ENCODE data around the gene FRMPD4.

DNA sequence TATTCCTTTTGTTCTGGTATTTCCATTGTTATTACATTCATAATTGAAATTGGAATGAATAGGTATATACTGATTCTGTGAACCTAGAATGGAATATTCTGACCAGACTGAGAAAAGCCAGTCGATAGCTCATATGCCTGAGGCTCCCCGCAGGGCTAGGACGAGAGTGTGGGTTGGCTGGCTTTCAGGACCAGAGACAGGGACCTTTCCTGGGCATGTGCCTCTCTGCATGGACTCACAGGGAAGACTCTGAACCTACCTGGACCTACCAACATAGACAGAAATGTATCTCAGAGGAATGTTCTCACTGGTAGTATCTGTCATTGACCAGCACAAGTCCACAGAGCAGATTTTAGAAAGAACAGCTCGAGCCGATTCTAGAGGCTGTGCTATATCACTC lies 214.6 kb downstream of the FRMPD4 start:
- no peak for TF ChIP-seq ZMAT4 (CRISPR knock-in tag; IDR thresholded peaks at IDR 0.05)
- TF ChIP-seq, protein P1, sequence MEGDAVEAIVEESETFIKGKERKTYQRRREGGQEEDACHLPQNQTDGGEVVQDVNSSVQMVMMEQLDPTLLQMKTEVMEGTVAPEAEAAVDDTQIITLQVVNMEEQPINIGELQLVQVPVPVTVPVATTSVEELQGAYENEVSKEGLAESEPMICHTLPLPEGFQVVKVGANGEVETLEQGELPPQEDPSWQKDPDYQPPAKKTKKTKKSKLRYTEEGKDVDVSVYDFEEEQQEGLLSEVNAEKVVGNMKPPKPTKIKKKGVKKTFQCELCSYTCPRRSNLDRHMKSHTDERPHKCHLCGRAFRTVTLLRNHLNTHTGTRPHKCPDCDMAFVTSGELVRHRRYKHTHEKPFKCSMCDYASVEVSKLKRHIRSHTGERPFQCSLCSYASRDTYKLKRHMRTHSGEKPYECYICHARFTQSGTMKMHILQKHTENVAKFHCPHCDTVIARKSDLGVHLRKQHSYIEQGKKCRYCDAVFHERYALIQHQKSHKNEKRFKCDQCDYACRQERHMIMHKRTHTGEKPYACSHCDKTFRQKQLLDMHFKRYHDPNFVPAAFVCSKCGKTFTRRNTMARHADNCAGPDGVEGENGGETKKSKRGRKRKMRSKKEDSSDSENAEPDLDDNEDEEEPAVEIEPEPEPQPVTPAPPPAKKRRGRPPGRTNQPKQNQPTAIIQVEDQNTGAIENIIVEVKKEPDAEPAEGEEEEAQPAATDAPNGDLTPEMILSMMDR (IDR thresholded peaks at IDR 0.05), result no peak
- TF ChIP-seq FOXJ3 (CRISPR knock-in tag; IDR thresholded peaks at IDR 0.05; ENCODE audit: borderline replicate concordance), result no peak
- no peak for TF ChIP-seq SP1 (CRISPR knock-in tag; conservative IDR thresholded peaks at IDR 0.05)
- no peak for TF ChIP-seq JUN (CRISPR knock-in tag; IDR thresholded peaks at IDR 0.05)
- TF ChIP-seq ZNF532 (CRISPR knock-in tag; IDR thresholded peaks at IDR 0.05; ENCODE audit: borderline replicate concordance), result no peak
- TF ChIP-seq ZNF317 (CRISPR knock-in tag; IDR thresholded peaks at IDR 0.05; ENCODE audit: borderline replicate concordance, low read depth), result no peak
- no peak for TF ChIP-seq TEAD4 (CRISPR knock-in tag; IDR thresholded peaks at IDR 0.05)
- TF ChIP-seq, protein P2, sequence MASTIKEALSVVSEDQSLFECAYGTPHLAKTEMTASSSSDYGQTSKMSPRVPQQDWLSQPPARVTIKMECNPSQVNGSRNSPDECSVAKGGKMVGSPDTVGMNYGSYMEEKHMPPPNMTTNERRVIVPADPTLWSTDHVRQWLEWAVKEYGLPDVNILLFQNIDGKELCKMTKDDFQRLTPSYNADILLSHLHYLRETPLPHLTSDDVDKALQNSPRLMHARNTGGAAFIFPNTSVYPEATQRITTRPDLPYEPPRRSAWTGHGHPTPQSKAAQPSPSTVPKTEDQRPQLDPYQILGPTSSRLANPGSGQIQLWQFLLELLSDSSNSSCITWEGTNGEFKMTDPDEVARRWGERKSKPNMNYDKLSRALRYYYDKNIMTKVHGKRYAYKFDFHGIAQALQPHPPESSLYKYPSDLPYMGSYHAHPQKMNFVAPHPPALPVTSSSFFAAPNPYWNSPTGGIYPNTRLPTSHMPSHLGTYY (CRISPR knock-in tag; IDR thresholded peaks at IDR 0.05), result no peak
- no peak for TF ChIP-seq FOXK1 (CRISPR knock-in tag; IDR thresholded peaks at IDR 0.05)
- no peak for TF ChIP-seq CREB1 (CRISPR knock-in tag; IDR thresholded peaks at IDR 0.05)

Measured in WTC11 (cell line).